GM18861 (cell line): Measurements from ENCODE around the gene AADACL2.

Experiments
- ATAC-seq: cut with Tn5 transposase; IDR thresholded peaks from one replicate; pipeline ENCODE4 v1.9.1; 2021; ENCODE audit not compliant: unreplicated experiment

The AADACL2 gene, protein sequence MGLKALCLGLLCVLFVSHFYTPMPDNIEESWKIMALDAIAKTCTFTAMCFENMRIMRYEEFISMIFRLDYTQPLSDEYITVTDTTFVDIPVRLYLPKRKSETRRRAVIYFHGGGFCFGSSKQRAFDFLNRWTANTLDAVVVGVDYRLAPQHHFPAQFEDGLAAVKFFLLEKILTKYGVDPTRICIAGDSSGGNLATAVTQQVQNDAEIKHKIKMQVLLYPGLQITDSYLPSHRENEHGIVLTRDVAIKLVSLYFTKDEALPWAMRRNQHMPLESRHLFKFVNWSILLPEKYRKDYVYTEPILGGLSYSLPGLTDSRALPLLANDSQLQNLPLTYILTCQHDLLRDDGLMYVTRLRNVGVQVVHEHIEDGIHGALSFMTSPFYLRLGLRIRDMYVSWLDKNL

DNA sequence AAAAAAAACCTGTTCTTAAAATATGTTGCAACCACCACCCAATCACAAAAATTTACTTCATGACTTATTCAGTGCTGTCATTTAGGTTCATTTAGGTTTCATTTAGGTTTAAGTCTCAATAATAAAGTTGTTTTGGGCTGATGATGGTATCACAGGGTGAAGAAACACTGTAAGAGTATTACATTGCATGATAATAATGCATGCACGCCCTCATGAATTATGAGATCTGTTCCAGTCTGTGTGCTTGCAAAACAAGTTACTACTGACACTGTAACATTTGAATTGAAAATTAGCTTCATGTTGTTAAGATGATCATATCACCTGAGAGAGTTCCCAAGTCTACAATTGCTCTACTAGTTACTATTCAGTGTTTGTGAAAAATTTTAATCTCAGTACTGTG lies at the start of gene AADACL2:
Gene AADACL2, plus strand, starts transcription at position 315 of the 400 bp plus-strand sequence. CDS start 109 bp downstream, outside the sequence.
- no peak for ATAC-seq

DNA sequence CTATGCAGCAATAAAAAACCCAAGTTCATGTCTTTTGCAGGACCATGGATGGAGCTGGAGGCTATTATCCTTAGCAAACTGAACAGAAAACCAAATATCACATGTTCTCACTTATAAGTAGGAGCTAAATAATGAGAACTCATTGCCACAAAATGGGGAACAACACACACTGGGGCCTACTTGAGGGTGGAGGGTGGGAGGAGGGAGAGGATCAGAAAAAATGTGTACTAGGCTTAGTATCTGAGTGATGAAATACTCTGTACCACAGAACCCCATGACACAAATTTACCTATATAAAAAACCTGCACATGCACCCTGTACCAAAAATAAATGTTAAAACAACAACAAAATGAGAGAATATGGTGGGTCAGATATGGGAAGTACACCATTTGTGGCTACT lies 49.6 kb upstream of the AADACL2 start:
- no peak for ATAC-seq

DNA sequence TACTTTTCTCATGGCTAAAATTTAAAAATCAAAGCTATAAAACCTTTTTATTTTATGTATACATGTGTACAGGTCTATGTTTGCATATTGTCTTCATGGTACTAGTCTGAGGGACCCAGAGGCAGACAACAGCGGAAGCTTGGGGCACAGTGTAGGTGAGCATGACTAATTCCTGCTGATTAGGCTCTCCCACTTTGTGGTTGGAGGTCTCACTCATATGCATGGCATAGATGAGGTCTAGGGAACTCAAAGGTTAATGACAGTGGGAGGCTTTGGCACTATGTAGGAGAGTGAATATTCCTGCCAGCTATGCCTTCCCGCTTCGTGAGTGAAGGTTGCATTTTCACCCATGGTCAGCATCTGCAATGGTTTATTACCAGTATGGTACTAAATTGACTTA lies 47.5 kb upstream of the AADACL2 start:
- ATAC-seq = no peak

DNA sequence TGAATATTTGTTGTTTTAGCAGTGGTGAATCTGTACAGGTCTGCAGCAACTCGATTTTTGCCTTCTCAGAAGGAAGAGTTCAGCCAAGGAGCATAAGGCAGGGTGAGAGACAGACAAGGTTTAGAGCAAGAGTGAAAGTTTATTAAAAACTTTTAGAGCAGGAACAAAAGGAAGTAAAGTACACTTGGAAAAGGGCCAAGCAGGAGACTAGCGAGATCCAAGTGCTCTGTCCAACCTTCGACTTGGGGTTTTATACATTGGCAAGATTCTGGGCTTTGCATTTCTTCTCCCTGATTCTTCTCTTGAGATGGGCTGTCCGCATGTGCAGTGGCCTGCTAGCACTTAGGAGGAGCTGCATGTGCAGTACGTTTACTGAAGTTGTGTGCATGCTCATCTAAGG lies 46.7 kb upstream of the AADACL2 start:
- no peak for ATAC-seq

DNA sequence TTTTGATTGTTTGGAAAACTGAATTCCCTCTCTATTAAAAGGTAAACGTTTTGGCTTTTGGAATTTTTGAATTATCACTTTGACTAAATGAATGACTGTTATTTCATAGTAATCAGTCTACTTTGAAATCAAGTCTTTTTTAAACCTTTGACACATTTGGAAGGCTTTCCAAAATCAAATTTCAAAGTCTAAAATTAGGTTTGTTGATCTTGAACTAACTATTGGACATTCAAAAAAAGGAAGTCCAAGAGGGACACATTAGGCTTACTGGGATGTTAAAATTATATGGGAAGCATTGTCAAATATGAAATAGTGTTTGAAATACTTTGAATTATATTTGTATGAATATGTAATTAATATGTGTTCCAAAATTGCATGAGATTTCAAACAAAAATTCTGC lies 45.2 kb upstream of the AADACL2 start:
- ATAC-seq = no peak

DNA sequence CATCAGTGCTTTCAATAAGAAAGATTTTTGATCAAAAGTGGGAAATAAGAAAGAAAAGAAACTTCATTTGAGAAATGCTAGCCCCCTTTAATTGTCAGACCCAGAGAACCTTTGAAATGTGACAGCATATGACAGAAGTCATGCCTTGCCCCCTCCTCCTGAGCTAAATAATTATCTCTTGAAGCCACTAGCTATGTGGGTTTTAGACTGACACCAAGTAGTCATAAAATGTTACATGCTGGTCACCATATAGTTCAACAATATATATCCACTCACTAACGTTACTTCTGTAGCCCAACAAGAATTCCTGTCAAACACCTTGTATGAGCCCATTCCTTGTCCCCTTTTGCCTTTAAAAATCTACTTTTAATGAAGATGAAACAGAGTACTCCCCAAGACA lies 43.1 kb upstream of the AADACL2 start:
- ATAC-seq = no peak

DNA sequence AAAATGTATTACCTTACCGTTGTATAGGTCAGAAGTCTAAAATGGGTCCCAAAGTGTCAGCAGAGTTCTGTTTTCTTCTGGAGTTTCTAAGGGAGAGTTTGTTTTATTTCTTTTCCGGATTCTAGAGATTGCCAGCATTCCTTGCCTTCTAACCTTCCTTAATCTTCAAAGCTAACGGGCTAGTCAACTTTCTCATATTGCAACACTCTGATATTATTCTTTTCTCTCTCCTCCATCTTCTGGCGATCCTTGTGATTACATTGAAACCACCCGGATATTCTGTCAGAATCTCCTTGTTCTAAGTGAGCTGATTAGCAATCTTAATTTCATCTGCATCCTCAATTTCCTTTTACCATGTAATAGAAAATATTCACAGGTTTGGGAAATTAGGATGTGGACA lies 36.2 kb upstream of the AADACL2 start:
- no peak for ATAC-seq

DNA sequence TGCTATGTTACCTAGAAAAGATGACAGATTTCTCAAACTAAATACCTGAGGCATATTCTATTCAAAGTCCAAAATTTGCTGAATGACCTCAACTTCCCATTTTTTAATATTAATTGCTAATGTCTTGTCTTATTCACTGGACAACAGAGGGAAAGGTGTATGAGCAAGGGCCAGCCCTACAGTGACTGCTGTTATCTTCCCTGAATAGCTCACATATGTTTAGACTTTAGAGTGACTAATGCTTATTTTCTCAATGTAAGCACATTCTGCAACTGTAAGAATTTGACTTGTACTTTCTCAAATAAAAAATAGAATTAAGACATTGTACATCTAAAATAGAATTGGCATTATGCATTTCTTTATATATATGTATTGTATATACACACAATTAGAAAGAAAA lies 26.5 kb upstream of the AADACL2 start:
- no peak for ATAC-seq

DNA sequence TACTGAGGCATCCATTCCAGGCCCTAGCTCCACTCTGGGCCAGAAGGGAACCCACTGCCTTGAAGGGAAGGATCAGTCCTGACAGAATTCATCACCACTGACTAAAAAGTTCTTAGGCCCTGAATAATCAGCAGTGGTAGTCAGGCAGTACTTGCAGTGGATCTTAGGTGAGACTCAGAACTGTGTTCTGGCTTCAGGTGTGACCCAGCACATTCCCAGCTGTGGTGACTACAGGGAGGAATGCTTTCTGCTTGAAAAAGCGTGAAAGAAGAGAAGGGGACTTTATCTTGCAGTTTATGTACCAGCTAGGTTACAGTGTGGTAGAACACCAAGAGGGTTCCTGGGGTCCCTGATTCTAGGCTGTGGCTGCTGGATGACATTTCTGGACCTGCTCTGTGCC lies 24.9 kb upstream of the AADACL2 start:
- no peak for ATAC-seq

DNA sequence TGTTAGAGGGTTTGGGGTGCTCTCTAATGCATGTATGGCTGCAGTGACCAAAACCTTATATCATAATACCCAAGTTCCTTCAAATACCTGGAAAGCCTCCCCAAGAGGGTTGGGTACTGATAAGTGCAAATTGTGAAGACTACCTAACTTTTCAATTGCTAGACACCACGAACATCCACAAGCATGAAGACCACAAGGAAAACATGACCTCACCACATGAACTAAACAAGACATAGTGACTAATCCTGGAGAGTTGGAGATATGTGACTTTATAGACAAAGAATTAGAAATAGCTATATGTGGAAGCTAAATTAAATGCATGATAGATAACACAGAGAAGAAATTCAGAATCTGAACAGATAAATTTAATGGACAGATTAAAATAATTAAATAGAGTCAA lies 23.9 kb upstream of the AADACL2 start:
- ATAC-seq = no peak

DNA sequence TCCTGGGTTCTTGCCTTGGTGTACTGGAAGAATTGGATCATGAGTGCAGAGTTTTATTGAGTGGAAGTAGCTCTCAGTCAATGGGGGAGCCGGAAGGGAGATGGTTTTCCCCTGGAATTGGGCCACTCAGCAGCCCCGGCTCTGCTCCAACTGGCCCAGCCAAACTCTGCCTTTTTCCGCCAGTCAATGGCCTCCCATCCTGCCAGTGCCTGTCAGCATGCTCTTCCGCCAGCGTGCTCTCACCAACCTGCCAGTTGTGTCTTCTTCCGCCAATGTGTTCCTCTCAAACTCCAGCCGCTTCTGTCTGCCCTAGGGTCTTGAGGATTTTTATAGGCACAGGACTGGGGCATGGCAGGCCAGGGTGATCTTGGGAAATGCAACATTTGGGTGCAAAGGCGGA lies 12.4 kb upstream of the AADACL2 start:
- ATAC-seq = no peak

DNA sequence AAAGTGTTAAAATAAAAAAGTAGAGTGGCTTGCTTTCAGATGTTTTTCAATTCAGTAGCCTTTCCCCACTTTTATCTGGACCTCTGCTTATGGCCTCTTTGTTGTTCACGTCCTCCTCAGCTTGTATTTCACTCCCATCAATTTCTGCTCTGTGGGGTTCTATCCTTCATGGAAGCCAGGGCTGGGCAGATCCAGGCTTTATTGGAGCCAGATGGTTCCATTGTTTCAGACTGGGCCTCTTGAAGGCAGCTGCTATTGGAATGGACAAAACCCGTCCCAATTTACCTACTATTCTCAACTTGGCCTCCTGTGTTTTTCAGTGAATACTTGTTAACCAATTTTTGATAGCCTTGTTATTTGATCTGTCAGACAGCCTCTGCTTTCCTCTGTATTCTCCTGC lies 10.9 kb upstream of the AADACL2 start:
- ATAC-seq = no peak

DNA sequence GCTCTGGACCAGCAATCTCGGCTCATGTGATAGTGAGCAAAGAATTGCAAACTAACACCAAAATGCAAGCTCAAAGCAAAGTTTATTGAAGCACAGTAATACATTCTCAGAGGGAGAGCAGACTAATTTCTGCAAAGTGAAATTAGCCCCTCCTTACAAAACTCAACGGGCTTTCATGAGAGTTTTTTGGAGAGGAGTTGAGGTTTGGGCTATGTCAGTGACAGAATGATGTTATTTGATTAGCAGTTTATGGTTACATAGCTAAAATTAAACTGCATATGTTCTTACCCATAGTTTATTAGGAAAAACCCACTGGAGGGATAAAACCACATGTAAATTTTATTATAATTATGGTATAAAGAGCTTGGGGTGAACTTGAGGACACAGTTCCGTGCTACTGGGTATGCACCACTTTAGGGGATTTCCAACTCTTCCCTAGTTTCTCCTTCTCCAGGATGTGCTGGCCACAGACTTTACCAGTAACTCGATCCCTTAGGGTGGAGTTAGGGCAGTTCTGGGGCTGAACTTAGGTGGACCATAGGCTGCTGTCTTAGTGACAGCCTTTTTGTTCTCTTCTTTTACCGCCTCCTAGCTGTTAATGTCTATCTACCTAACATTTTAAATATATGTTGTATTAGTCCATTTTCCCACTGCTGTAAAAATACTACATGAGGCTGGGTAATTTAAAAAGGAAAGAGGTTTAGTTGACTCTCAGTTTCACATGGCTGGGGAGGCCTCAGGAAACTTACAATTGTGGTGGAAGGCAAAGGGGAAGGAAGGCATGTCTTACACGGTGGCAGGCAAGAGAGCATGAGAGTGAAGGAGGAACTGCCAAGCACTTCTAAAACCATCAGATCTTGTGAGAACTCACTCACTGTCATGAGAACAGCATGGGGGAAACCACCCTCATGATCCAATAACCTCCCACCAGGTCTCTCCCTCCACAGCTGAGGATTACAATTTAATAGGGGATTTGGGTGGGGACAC lies 8.9 kb upstream of the AADACL2 start:
- ATAC-seq = no peak

DNA sequence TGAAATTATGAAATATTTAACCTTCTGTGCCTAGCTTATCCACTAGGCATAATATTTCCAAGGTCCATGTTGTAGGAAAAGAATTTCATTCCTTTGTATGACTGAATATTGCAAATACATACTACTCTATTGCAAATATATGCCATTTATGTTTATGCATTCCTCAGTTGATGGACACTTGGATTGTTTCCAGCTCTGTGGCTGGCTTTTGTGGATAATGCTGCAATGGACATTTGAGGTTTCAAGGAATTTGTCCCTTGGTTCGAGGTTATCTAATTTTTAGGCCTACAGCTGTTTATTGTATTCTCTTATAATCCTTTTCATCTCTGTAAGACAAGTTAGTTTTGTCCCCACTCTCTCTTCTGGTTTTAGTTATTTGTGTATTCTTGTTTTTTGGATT lies 7.7 kb upstream of the AADACL2 start:
- no peak for ATAC-seq

DNA sequence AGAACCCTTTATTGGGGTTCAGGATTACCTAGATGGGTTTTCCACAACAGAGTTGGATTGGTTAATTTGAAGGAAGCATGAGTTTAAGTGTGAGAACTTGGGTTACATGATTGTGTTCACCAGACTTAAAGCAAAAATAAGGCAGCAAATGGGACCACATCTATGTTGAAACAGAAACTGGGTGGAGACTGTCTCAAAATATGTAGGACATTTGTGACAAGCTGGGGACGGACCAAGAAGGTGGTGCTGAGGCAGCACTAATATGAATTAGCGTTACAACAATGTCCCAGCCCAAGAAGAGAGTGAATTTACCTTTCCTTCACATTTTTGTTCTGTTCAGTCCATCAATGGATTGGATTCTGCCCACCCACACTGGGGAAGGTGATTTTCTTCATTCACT lies 866 bp upstream of the AADACL2 start:
- ATAC-seq = no peak

DNA sequence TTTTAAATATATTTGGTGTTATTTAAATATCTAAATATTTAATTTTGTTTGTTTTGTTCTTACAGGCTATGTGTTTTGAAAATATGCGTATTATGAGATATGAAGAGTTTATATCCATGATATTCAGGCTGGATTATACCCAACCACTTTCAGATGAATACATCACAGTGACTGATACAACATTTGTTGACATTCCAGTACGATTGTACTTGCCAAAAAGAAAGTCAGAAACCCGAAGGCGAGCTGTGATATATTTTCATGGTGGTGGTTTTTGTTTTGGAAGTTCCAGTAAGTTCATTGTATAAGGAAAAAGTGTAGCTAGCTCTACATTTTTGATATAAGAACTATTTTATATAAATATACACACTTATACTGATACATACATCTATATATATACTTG lies 6.9 kb downstream of the AADACL2 start:
- no peak for ATAC-seq

DNA sequence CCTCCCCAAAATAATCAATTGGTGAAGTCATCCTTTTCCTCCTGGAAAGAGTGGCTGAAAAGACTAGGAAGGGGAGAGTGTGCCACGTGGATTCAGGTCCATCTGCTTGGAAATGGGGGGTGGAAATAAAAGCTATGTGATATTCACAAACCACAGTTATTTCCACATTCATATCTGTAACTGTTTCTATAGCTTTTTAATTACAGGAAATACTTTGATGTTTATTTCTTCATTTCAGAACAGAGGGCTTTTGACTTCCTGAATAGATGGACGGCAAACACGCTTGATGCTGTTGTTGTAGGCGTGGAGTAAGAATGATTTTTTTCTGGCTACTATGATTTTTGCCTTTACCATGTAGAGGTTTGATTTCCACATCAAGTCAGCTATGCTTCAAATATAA lies 10.1 kb downstream of the AADACL2 start:
- no peak for ATAC-seq

DNA sequence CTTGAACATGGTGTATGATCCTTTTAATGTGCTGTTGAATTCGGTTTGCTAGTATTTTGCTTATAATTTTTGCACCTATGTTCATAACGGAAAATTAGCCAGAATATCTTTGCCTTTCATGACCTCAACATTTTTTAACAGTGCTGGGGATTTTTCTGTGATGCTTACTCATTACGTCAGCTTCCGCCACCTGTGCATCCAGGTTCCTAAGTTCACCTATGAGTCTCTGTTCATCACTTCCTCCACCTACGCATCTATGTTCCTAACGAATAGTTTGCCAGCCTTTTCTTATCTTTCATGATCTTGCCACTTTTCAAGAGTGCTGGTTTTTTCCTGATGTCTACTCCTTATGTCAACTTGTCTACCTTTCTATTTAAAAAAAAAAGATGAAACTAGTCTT lies 16.5 kb downstream of the AADACL2 start:
- no peak for ATAC-seq

DNA sequence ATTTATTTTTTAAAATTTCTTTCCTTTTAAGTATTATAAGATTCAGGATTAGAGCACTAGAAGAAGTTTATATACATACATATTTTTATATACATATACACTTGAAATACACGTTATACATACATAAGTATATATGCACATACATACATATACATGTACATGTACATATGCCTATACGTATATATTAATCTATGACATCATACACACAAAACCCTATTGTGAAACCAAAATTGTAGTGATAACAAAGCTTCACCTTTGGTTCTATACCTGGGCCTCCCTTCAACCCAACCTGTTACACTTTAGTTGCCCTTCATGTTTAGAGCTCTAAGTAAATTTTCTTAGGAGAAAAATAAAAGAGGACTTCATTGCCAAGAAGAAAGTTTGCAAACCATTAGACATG lies 17.0 kb downstream of the AADACL2 start:
- no peak for ATAC-seq

DNA sequence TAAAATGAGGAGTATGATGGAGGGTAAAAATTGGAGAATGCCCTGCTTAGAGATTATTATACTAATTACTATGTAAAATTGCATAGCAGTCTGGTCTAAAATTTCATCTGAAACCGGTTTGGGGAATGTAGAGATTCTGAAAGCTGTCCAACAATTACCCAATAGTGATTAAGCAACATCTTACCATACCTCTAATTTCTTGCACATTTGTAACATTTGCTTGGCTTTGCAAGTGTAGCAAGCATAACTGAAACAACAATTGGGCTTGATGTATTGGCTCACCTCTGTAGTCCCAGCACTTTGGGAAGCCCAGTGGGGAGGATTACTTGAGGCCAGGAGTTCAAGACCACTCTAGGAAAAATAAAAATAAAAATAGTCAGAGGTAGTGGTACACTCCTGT lies 17.4 kb downstream of the AADACL2 start:
- no peak for ATAC-seq

DNA sequence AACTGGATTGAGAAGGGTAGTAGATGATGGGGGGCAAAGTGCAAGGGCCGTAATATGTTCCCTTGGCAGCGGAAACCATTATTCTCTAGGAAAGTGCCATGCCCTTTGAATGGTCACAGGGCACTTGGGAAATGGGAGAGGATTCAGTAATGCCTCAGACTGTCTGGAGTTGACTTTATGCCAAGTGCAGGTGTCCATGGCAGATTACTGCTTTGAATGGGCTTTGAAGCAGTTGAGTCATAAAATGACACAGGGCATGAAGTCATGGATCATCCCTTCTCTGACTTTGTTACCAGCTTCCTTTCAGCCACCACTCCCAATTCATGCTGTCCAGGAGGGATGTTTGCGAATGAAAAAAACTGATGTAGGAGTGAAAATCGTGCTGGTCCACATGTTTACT lies 20.1 kb downstream of the AADACL2 start:
- ATAC-seq = no peak

DNA sequence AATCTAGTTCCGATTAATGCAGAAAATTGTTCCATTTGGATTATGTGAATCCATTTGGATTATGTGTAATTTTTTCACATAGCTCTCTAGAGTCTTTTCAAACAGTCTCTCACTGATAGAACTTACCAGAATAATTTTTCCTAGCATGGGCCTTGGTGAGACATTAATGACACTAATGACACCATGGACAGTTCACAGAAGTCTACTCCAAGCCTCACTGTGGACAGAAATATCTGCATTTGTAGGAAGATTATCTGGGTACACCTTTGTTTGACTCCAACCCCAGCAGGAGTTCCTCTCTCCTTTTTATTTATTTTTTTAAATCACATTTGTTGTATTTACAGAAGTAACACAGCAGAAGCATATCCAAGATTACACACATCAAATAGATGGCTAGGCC lies 27.9 kb downstream of the AADACL2 start:
- no peak for ATAC-seq
